H1 (cell line): ENCODE data around the gene LCMT1. TPM values are rescaled to one million over a fixed set of nuclear protein-coding genes. Genes with fewer than 3 reads are reported as not detected.

Source experiments
- ASH2L ChIP-seq: fragments of 200-600, 300-600 bp; sonication (generic); IDR thresholded peaks from one replicate; pipeline ENCODE4 v1.7.1; 2017; ENCODE audit warnings: low read length
- CBX8 ChIP-seq: fragments of 300-800, 300-1000 bp; sonication (generic); IDR thresholded peaks from 2 replicates; pipeline ENCODE4 v1.7.1; 2016; ENCODE audit warnings: low read depth, low read length, borderline replicate concordance
- EGR1 ChIP-seq: IDR thresholded peaks from 2 replicates; pipeline ENCODE4 v1.6.1; 2011; ENCODE audit warnings: low read depth, low read length, borderline replicate concordance
- SAP30 ChIP-seq: fragments of 300-600 bp; sonication (generic); IDR thresholded peaks from 2 replicates; pipeline ENCODE4 v1.7.1; 2012; ENCODE audit warnings: low read length, moderate library complexity, mild to moderate bottlenecking, inconsistent platforms; ENCODE audit not compliant: insufficient read depth, insufficient replicate concordance
- SIN3A ChIP-seq, 2 experiments: IDR thresholded peaks in 1 of 2; conservative IDR thresholded peaks in 1 of 2; 2 replicates each; pipeline ENCODE4 v1.6.1; 2011 to 2012; ENCODE audit warnings: low read length in 2 of 2, improper control_type of control experiment in 1 of 2, low read depth in 1 of 2, mild to moderate bottlenecking in 1 of 2
- SIX5 ChIP-seq: IDR thresholded peaks from 2 replicates; pipeline ENCODE4 v1.6.1; 2011; ENCODE audit warnings: mild to moderate bottlenecking, low read depth, low read length
- polyA plus RNA-seq, 7 experiments: library from polyadenylated mRNA; depleted of rRNA in 3 of 7; stranded (reverse) in 5 of 7; unstranded in 2 of 7; fragments of >200 nt in 5 of 7; fragments of 200-250 nt in 2 of 7; gene quantifications; 1 replicate in 5 of 7; 2 replicates in 1 of 7; 4 replicates in 1 of 7; pipeline versions ENCODE4 v1.2.1 to v1.2.3, GENCODE V29; 2011 to 2013; ENCODE audit warnings: missing spikeins in 2 of 7, mixed read lengths in 2 of 7
- total RNA-seq: library from RNA; stranded (reverse); fragmentation: NEBNext Ultra II Directional; extraction: Animal tissue kit (Norgen Biotek cat#: 25700); gene quantifications from 2 replicates; pipeline ENCODE4 v1.2.1, GENCODE V29; 2021
- TF ChIP-seq, protein P1 (sequence below): IDR thresholded peaks from 2 replicates; pipeline ENCODE4 v1.6.1; 2012; ENCODE audit warnings: inconsistent platforms

The LCMT1 gene
- total and polyA plus RNA-seq, 2 of the 8 experiments (the other 6 are each of a cell fraction or from before 2014, with no cell fraction given) = 61.0 to 80.8 TPM

DNA sequence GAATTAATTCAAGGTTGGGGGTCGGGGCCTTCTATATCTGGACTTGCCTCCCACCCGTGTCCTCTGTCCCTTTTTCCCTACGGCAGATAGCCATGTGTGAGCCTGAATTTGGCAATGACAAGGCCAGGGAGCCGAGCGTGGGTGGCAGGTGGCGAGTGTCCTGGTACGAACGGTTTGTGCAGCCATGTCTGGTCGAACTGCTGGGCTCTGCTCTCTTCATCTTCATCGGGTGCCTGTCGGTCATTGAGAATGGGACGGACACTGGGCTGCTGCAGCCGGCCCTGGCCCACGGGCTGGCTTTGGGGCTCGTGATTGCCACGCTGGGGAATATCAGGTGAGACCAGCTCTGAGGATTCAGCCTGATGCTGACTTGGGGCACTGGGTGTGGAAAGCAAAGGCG is 105.6 kb downstream of the LCMT1 start (continued):
- no peak for TF ChIP-seq SIN3A (conservative IDR thresholded peaks at IDR 0.05 in 1 of 2, IDR thresholded peaks at IDR 0.05 in 1 of 2; ENCODE audit: low read depth in 1 of 2, low read length in 2 of 2)
- TF ChIP-seq ASH2L = no peak
- no peak for TF ChIP-seq CBX8
- no peak for TF ChIP-seq SAP30
- no peak for TF ChIP-seq SIX5
- TF ChIP-seq, protein P1, sequence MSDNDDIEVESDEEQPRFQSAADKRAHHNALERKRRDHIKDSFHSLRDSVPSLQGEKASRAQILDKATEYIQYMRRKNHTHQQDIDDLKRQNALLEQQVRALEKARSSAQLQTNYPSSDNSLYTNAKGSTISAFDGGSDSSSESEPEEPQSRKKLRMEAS = no peak
- TF ChIP-seq EGR1 = no peak
- TF ChIP-seq, all 59 proteins: peak for 0
